Thyroid gland (tissue), 4 donors: ENCODE measurements around the gene ARSI. TPM values are rescaled to one million over a fixed set of nuclear protein-coding genes. Genes with fewer than 3 reads are reported as not detected.

ENCODE experiments used
- DNase-seq, 2 donors: peaks; one replicate each; pipeline ENCODE4 v3.0.0-alpha.2; 2019
- H3K27ac ChIP-seq, 3 donors: fragments of 200-600 bp; sonication (generic); 1 replicate in 2 of 3; 2 replicates in 1 of 3; pipeline ENCODE4 v1.5.1; 2016 to 2019; ENCODE audit warnings: mild to moderate bottlenecking in 1 of 3, moderate library complexity in 1 of 3
- H3K27me3 ChIP-seq: fragments of 200-600 bp; sonication (generic); one replicate; pipeline ENCODE4 v1.5.1; 2019
- H3K36me3 ChIP-seq, 2 donors: fragments of 200-600 bp; sonication (generic); one replicate each; pipeline ENCODE4 v1.5.1; 2016 to 2019
- H3K4me1 ChIP-seq, 2 donors: fragments of 200-600 bp; sonication (generic); one replicate each; pipeline ENCODE4 v1.5.1; 2017 to 2019
- H3K4me3 ChIP-seq, 3 donors: fragments of 200-600 bp; sonication (generic); replicated peaks in 1 of 3; 1 replicate in 2 of 3; 2 replicates in 1 of 3; pipeline ENCODE4 v1.5.1; 2016; ENCODE audit warnings: mild to moderate bottlenecking in 1 of 3
- H3K9me3 ChIP-seq: fragments of 200-600 bp; sonication (generic); one replicate; pipeline ENCODE4 v1.5.1; 2017
- CTCF ChIP-seq, 6 experiments: fragments of 200-600 bp in 3 of 6; fragments of 450-650 bp in 3 of 6; sonication (generic) in 3 of 6; IDR thresholded peaks; one replicate each; pipeline ENCODE4 v1.5.1; 2016 to 2019; ENCODE audit warnings: antibody characterized with exemption in 6 of 6, mild to moderate bottlenecking in 2 of 6, inconsistent platforms in 1 of 6, moderate library complexity in 1 of 6
- POLR2A ChIP-seq, 2 donors: fragments of 450-650 bp; IDR thresholded peaks; one replicate each; pipeline ENCODE4 v1.6.1; 2017; ENCODE audit warnings: antibody characterized with exemption in 2 of 2, mild to moderate bottlenecking in 2 of 2, moderate library complexity in 1 of 2
- WGBS, 2 donors: methylation state at CpG; one replicate each; pipeline ENCODE4 v1.1.5; 2017; 5-methylcytosine and 5-hydroxymethylcytosine counted together
- intact Hi-C: fragments of 100-400 bp; cut with DNase I; formaldehyde crosslinking; loops from one replicate; pipeline ENCODE4 v1.15.1; 2023
- total RNA-seq, 4 donors: library from RNA; depleted of rRNA; stranded (reverse); fragments of >200 nt; gene quantifications; one replicate each; pipeline ENCODE4 v1.2.3, GENCODE V29; 2016

ARSI gene
- total RNA-seq, 4 donors from 2014 or later: 0.22 to 0.67 TPM; not detected in 2

GRCh38 chr5:150286820-150287219 lies 15.9 kb downstream of the ARSI start:
- H3K27me3 ChIP-seq: no peaks in the 10 kb centered on the region
- no peak overlapping the region for H3K27ac ChIP-seq
- no peaks in the 10 kb centered on the region for H3K36me3 ChIP-seq
- DNase-seq: no peak
- H3K9me3 ChIP-seq: no peaks in the 10 kb centered on the region
- no peaks in the 10 kb centered on the region for H3K4me1 ChIP-seq
- H3K4me3 ChIP-seq: no peak overlapping the region
- intact Hi-C loops: no loop called here
- TF ChIP-seq POLR2A (IDR thresholded peaks at IDR 0.05): no peak
- TF ChIP-seq CTCF (IDR thresholded peaks at IDR 0.05): no peak
- 60 to 65% methylated on average over 5 of the region's 5 CpGs for WGBS, 2 donors

- Histone ChIP-seq H3K27me3 (no peaks in the 10 kb centered on the region), H3K4me1 (no peaks in the 10 kb centered on the region), H3K36me3 (no peaks in the 10 kb centered on the region), H3K9me3 (no peaks in the 10 kb centered on the region), H3K27ac (no peak overlapping the region), H3K4me3 (no peak overlapping the region)
- 94 to 98% methylated on average over 6 to 7 of the region's 7 CpGs for WGBS, 2 donors
- intact Hi-C loops: no loop called here
- no peak for DNase-seq
- TF ChIP-seq POLR2A (IDR thresholded peaks at IDR 0.05): no peak
- no peak for TF ChIP-seq CTCF (IDR thresholded peaks at IDR 0.05)
Measured at GRCh38 chr5:150285114-150285513, 17.6 kb downstream of the ARSI start.

- DNase-seq: no peak
- intact Hi-C loops: no loop called here
- H3K27ac ChIP-seq: no peak overlapping the region
- H3K36me3 ChIP-seq: no peaks in the 10 kb centered on the region
- H3K9me3 ChIP-seq: no peaks in the 10 kb centered on the region
- TF ChIP-seq CTCF (IDR thresholded peaks at IDR 0.05) (no peak), POLR2A (IDR thresholded peaks at IDR 0.05) (no peak)
- 88 to 89% methylated on average over 13 of the region's 13 CpGs for WGBS, 2 donors
- H3K4me3 ChIP-seq: no peak overlapping the region
- H3K4me1 ChIP-seq: no peaks in the 10 kb centered on the region
- no peaks in the 10 kb centered on the region for H3K27me3 ChIP-seq
Measured at GRCh38 chr5:150284311-150284710, 18.4 kb downstream of the ARSI start.

- 73 to 79% methylated on average over 3 of the region's 3 CpGs for WGBS, 2 donors
- H3K27me3 ChIP-seq: no peaks in the 10 kb centered on the region
- no peak overlapping the region for H3K27ac ChIP-seq
- no peak for DNase-seq
- no peak overlapping the region for H3K4me3 ChIP-seq
- no peaks in the 10 kb centered on the region for H3K4me1 ChIP-seq
- intact Hi-C loops: no loop called here
- TF ChIP-seq POLR2A (IDR thresholded peaks at IDR 0.05) (no peak), CTCF (IDR thresholded peaks at IDR 0.05) (no peak)
- H3K36me3 ChIP-seq: no peaks in the 10 kb centered on the region
- no peaks in the 10 kb centered on the region for H3K9me3 ChIP-seq
Measured at GRCh38 chr5:150283904-150284303, 18.8 kb downstream of the ARSI start.

- no peak for DNase-seq
- no peaks in the 10 kb centered on the region for H3K9me3 ChIP-seq
- H3K36me3 ChIP-seq: no peaks in the 10 kb centered on the region
- WGBS, 2 donors: 79 to 82% methylated on average over 8 of the region's 8 CpGs
- no peak overlapping the region for H3K27ac ChIP-seq
- no peaks in the 10 kb centered on the region for H3K4me1 ChIP-seq
- no peak for TF ChIP-seq CTCF (IDR thresholded peaks at IDR 0.05)
- TF ChIP-seq POLR2A (IDR thresholded peaks at IDR 0.05): no peak
- H3K4me3 ChIP-seq: no peak overlapping the region
- intact Hi-C loops: no loop called here
- H3K27me3 ChIP-seq: no peaks in the 10 kb centered on the region
Measured at GRCh38 chr5:150281987-150282386, 20.7 kb downstream of the ARSI start.
